NOMO-1 treated with DMSO at 0.1 percent for 48 hours (cell line): Measurements from ENCODE around the gene TK1.

Experiments used
- DNase-seq: peaks from one replicate; lab custom pipeline; 2025; ENCODE audit not compliant: unreplicated experiment; lab: John Stamatoyannopoulos, UW

TK1 gene

GRCh38 chr17:78125138-78125913, 61.5 kb downstream of the TK1 start:
- DNase-seq, result no peak

GRCh38 chr17:78124836-78125137, 62.1 kb downstream of the TK1 start:
- no peak for DNase-seq
